IPS-NIHi11 (cell line): ENCODE results near the gene EN2.
A peak's percentile ranks its signal among the peaks of the same experiment; 100 is the strongest.

ENCODE experiments used
- DNase-seq: peaks from one replicate; pipeline ENCODE4 v3.0.0; 2012; ENCODE audit warnings: mixed read lengths, low spot score

Gene EN2

DNA sequence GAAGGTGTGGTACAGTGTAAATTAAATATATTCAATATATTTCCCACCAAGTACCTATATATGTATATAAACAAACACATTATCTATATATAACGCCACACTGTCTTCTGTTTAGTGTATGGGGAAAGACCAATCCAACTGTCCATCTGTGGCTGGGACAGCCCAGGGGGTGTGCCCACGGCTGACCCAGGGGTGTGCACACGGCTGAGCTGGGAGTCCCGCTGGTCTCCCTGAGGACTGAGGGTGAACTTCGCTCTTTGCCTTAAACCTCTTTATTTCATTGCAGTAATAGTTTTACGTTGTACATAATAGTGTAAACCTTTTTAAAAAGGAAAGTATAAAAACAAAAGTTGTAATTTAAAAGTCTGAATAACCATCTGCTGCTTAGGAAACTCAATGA, 6.3 kb downstream of the EN2 start:
- DNase-seq = no peak

DNA sequence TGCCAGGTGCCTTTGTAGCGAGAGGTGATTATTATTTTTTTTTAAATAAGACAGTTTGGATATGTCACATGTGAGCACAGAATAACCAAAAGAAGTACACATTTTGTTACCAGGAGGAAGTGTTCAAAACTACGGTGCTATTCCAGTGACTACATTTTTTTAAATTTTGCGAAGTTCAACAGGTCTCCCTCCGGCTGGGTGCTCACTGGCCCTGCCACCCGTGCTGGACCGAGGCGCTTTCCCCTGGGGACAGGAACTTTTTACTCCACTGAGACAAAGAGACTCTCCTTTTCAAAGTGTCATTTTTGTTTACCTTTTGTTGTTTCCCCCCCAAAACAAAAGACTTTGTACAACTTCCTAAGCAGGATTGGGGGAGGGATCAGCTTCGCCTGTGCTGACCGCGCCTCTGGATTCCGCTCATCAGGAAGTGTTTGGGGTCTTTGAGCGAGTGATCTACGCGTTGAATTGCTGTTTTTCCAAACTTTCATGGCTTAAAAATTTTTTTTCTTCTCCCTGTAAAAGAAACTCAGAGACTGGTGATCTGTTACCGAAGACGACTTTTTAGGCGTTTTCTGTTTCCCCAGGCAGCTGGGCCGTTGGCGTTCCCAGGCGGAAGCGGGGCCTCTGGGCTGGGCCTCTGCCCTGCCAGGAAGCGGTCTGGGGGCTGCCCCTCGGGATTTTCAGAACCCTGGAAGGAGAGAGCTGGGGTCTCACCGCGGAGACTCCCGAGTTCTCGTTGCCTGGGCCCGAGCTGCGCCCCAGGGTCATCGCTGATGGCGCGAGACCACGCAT, 7.2 kb downstream of the EN2 start:
- DNase-seq = no peak

DNA sequence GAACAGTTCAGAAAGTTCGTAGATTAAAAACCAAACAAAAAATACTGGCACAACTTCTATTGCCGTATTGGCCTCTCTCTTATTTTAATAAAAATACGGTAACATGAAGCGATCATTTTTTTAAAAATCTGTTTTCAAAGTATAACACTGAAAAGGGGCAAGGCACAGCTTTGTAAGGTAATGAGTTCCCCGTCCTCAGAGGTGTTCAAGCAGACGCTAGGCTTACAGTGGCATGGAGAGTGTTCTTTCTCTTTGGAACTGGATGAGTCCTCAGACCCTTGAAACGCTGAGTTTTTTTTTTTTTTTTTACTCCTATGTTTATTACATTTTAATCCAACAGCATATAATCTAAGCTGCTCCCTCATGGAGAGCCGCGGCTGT, 7.8 kb downstream of the EN2 start:
- no peak for DNase-seq

DNA sequence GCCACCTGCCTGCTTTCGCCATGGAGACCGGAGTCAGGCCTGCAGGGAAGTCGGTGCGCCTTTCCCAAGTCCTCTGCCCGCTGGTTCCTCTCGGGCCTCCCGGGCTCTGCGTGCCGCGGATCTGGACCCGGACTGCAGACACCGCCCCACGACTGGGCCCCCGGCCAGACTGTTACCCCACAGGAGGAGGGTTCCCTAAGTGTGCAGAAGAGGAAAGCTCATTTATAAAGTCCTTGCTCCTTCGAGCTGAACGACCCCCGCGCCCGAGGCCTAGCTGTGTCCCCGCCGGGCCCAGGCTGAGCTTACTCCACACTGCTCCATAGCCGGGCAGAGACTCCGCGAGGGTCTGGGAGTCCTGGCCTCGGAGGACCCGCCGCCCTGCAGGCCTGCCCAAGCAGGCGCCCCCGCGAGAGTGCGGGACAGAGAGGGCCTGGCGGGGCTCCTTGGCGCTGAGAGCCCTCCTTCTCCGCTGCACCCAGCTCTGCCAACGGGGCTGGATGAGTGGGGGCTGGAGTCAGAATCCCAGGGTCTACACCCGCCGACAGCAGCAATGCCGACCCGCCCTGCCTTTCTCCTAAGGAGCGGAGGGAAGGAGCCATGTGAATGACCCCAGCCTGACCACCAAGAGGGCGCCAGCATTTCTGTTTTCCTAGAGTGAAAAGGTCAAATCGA, 8.3 kb downstream of the EN2 start:
- no peak for DNase-seq

DNA sequence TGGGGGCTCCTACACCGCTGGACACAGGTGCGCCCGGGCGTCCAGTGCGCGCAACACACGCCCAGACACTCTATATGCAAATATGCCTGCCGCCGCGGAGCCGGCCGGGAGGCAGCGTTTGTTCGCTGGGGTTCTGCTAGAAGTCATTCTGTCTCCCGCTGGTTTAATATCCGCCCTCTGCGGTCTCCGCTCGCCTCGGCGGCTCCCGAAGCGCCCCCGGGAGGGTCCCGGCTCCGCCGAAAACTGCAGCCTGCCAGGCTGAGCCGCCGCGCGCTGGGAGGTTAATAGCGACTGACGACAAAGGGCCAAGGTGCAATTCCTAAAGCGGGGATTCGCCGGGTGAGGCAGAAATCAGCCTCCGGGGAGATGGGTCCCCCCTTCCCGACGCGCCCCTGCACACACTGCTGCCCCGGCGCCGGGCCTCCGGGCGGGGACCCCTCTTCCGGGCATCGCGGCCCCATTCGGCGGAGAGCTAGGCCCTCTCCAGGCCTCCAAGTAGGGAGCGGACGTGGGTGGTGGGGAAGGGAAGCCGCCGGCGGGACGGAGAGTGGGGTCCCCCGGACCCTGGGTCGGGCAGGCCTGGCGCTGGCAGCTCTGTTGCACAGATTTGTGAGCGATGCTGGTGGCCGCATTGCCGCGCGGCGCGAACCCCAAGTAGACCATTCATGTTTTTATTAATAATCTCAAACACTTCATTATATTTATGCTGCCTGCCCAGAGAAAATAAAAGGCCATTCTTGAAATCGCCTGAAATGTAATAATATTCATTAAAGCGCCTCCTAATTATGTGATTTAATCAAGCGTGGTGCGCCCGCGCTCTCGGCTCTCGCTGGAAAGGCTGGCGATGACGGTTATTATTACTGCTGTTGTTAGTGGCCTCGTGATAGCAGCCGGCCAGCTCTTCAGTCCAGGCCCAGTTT, 9.1 kb downstream of the EN2 start:
- DNase-seq = peak; percentile 82

DNA sequence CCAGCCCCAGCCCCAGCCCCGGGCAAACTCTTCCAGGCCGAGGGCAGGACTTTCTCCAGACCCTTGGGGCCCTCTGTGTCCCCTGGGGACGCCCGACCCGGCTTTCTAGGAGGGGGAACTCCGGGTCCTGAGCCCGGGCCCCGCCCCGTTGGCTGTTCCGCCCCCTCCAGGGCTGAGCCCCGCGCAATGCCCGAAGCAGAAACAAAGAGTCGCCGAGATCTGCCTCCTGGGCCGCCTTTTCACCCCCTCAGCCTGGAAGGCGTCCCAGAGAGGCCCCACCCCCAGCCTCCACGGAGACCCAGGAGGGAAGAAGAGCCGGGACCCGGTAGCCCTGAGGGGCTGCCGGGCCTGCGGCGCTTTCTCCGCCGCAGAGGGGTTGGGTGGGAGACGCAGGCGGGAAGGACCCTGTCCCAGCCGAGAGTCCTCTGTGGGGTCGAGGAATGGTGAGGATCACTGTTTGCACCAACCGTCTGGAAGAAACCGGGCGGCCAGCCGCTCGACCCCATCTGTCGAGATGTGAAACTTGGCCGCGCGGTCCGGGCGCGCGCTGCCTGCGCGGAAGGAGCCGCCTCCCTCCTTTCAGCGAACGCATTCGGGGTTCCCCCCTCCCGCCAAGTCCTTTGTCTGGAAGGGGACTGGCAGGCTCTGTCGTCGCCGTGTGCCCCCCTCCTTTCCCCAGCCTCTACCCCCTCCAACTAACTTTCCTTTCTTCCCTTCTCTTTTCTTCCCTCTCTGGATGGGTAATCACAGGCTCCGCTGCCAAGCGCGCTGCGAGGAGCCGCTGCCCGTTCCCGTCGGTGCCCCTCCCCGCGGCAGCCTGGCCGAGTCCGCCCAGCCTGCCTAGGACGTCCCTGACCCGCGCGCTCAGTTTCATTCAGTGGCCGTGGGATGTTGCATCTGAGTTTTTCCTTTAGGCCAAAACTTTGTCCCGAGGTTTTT, 10.2 kb downstream of the EN2 start:
- DNase-seq = peak; percentile 59

DNA sequence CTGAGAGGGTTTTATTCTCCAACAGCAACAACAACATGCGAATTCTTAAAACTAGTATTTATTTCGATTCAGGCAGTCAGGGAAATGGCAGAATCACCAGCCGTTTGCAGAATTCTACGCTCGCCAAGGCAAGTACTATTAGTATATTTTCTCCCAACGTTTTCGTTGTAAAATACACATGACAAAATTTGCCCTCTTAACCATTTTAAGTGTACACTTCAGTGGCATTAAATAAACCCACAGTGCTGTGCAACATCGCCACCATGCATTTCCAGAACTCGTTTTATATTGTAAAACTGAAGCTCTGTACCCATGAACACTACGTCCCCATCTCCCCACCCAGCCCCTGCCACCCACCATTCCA, 10.8 kb downstream of the EN2 start:
- DNase-seq = no peak

DNA sequence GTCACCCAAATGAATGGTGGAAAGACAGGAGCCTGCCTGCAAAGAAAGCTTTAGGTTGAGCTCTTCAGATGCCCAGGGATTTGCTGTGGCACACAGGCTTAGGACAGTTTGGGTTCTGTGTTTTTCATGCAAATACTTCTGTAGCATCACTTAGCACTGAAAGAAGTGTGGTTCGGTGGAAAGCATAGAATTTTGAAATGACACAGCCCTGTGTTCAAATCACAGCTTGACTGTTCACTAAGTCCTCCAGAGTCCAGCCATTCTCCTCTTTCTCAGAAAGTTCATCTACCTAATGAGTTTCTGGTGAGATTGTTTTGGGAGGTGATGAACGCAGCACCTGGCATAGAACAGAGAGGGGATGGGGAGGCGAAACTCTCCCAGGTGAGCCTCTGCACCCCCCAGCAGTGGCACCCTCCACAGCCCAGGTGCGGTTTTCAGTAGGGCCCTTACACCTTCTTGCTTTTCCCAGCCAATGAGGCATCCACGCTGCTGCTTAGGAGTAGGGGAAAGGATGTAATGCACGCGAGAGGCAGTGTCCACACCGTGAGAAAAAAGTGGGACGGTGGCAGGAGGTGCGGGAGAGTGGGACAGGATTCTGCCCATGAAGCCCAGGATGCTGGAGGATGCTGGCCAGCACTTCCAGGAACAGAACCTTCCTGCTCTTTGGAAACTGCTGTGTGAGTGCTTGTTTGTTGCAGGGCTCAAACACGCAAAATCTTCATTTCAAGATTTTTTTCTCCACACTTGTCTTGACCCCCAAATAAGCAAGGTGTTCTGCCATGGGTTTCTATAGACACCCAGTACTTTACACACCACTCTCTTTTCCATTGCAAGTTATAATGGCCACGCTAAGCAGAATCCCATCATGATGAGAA, 11.6 kb downstream of the EN2 start:
- DNase-seq = no peak

DNA sequence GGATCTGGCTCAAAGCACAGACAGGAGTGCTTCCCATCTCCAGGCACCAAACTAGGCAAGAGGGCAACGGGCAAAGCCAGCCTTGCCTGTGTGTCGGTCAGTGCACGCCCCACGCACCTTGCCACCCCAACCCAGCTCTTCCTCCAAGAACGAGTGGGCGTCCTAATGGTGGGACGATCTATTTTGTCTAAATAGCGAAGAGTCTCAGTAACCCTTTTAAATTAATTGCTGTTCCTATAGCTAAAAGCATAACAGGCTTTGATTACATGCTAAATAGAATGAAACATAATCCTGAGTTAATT, 12.2 kb downstream of the EN2 start:
- no peak for DNase-seq

DNA sequence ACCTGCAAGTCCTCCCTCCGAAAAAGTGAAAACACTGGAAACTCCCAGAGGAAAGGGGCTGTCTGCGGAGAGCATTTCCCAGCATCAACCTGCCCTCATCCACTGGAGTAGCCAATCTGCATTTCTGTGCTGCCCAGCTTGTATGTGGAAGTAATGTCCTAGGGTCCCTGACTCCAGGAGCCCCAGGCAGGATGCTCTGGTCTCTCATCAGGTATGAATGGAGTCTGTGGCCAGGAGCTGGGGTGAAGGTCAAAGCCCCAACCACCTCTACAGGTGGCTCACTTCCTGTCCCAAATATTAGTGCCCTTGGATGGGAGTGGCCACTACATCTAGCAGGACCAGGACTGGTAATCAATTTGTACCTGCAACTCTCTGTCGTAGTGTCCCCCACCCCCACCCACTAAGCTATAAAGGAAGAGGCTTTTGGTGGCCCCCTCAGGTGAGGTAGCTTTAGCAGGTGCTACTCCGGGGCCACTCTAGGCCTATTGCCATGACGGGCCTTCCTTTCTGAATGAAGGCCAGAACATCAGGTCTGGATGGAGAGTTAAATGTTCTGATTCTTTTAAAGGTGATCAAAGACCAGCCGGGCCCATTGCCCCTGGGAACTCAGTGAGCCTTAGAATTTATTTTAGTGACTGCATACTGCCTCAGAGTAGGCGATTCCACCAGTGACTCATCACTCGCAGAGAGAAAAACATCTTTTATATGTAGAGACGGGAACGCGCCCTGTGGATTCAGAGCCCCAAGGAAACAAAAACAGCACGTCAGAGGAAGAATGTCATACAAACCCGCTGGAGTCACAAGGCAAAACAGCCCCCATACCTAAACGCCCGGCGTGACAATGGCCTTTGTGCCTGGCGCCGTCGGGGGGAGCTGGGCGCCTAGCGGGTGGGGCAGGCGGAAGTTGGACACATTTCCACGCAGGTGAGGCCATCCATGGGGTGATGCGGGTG, 13.0 kb downstream of the EN2 start:
- no peak for DNase-seq

DNA sequence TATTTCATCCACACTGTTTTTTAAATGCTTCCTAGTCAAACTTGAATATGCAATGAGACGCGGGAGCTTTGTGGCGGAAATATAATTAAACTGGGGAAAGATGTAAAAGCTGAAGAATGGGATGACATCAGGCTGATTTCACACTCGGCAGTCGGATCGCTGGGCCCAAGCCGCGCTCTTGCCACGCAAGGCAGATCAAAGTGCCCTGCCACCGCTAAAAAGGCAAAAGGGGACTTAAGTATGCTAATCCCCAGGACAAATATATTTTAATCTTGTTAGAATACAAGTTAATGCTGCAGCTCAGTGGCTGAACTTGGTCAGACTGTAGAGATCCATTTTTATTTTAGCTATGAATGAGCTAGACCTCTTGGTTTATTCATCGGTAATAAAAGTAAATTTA, 13.8 kb downstream of the EN2 start:
- DNase-seq = no peak

DNA sequence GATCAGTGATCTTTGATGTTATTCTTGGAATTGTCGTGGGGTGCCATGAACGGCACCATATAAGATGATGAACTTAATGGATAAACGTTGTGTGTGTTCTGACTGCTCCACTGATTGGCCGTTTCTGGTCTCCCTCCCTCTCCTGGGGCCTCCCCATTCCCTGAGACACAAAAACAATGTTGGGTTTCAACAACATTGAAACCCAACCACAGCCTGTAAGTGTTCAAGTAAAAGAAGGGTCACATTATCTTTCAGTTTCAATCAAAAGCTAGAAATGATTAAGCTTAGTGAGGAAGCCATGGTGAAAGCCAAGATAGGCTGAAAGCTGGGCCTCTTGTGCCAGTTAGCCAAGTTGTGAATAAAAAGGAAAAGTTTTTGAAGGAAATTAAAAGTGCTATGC, 19.5 kb downstream of the EN2 start:
- no peak for DNase-seq

DNA sequence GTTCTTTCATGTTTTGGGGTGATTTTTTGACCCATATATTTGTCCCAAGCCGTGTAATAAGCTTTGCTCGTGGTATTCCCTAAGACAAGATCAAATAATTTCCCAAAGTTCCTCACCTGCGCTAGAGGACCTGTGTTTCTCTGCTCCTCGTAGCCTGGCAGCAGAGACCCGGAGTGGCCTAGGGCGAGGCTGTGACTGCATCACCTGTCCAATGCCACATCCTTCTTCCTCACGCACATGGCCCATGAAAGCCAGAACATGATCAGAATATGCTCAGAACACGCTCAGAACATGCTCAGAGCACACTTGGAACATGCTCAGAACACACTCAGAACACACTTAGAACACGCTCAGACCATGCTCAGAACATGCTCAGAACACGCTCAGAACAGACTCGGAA, 23.8 kb downstream of the EN2 start:
- DNase-seq = no peak

DNA sequence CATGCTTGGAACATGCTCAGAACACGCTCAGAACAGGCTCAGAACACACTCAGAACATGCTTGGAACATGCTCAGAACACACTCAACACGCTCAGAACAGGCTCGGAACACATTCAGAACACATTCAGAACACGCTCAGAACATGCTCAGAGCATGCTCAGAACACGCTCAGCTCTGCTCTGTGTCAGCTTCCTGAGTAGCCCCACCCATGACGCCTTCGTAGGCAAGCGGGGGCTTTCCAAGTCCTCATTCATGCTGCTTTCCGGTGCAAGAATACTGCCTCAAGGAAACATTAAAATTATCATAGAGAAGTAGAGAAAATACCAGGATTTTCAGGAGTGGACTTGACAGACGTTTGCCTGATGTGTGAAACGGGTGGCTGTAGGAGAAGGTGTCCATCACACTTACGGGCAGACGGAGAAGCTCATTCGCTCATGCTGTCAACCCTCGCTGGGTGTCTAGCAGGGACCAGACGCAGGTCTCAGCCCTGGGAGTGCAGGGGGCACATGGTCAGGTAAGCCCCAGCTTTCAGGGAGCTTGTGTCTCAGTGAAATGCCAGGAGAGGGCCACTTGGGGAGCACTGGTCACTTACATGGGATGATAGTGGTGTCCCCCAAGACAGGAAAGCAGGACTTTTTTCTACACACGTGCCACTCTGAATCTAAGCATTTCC, 24.7 kb downstream of the EN2 start:
- no peak for DNase-seq

DNA sequence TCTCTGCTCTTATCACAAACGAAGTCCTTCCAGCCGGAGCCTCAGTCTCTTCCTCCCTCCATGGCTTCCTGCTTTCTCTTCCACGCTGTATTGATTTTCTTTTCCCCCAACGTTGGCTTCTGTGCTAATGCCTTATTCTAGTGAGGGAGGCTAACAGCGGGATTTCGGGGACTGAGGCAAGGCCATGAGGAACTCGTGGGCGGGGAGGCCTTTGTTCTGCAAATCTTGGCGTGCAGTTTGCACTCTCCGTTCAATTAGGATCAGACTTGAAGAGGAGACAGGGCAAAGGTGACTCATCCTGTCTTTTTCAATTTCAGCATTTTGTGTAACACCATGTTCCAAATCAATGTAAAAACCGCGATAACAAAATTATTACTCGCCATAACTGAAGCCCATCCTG, 25.3 kb downstream of the EN2 start:
- DNase-seq = no peak

DNA sequence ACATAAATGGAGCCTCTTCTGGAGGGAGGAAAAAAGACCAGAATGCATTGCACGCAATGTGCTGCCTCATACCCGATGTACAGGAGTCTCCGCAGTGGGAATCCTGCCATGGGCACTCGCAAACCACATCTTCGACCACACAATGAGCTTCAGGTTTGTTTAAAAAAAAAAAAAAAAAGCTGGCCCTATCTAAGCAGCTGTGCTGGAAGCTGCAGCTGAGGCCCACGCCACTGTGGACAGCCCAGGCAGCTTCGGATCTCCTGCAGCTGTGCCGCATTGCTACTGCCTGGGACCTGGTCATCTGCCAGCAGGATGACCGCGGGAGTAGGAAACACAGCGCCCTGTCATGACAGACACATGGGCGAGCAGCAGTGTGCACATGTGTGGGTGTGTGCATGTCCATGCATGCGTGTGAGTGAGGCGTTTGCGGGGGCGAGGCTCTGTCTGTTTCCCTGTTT, 26.0 kb downstream of the EN2 start:
- DNase-seq = no peak

DNA sequence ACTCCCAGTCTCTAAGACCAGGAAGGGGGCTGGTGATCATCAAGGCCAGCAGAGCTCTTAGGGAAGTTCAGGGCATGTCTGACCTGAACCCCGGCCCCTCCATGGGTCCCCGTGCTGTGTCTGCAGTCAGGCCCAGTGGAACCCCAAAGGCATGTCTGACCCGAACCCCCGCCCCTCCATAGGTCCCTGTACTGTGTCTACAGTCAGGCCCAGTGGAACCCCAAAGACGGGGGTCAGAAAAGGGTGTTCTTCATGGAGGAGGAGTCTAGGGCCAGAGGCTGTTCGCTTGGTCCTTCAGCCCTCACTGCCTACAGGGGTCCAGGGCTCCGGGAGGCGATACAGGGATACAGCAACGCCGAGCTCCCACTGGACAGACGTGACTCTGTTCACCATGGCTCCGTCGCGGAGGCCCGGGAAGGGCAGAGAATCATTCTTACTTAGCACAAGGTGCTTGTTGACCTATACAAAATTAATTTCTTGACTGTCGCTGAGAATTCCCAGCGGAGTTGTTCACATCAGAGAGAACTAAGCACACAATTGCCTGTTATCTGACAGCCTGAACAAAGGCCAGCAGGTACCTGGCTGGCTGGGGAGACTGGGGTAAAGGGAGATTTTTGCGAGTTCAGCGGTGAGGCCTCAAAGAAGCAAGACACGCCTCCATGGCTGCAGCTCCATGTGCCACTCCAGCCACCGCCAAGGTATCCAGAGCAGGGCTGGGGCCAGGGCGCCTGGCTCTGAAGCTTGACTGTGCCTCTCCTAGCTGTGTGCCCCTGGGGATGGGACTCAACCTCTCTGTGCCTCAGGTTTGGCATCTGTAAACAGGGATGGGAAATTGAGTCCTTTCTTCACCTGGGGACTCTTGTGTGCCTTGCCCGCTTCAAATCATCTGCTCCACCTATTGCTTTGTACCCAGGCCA, 26.8 kb downstream of the EN2 start:
- no peak for DNase-seq
